ENCODE results near the gene ISG20.

GRCh38 chr15:88658070-88658965 is 19.5 kb downstream of the ISG20 start:
- TF ChIP-seq, protein P1, sequence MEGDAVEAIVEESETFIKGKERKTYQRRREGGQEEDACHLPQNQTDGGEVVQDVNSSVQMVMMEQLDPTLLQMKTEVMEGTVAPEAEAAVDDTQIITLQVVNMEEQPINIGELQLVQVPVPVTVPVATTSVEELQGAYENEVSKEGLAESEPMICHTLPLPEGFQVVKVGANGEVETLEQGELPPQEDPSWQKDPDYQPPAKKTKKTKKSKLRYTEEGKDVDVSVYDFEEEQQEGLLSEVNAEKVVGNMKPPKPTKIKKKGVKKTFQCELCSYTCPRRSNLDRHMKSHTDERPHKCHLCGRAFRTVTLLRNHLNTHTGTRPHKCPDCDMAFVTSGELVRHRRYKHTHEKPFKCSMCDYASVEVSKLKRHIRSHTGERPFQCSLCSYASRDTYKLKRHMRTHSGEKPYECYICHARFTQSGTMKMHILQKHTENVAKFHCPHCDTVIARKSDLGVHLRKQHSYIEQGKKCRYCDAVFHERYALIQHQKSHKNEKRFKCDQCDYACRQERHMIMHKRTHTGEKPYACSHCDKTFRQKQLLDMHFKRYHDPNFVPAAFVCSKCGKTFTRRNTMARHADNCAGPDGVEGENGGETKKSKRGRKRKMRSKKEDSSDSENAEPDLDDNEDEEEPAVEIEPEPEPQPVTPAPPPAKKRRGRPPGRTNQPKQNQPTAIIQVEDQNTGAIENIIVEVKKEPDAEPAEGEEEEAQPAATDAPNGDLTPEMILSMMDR (IDR thresholded peaks at IDR 0.05; ENCODE audit: control extremely low read depth in 1 of 3, insufficient read depth in 1 of 3, low read depth in 1 of 3, low read length in 3 of 3): no peak
- no peak for TF ChIP-seq POLR2A (IDR thresholded peaks at IDR 0.05; ENCODE audit: control extremely low read depth in 1 of 2, low read depth in 2 of 2, low read length in 2 of 2)
